ENCODE results near the gene LRRTM4.

- TF ChIP-seq CTCF (IDR thresholded peaks at IDR 0.05; ENCODE audit: poor library complexity) = no peak
- no peak for TF ChIP-seq EZH2phosphoT487 (IDR thresholded peaks at IDR 0.05; ENCODE audit: low read depth, severe bottlenecking, unreplicated experiment)
- TF ChIP-seq EZH2 (IDR thresholded peaks at IDR 0.05; ENCODE audit: borderline replicate concordance) = no peak
Measured at GRCh38 chr2:77018219-77018618, 504.0 kb downstream of the LRRTM4 start.

Measured in hepatocyte (in vitro differentiated cells).